NCI-H1417 treated with DMSO at 0.1 percent for 48 hours (cell line): ENCODE results near the gene OR13C3.
"Not testable (repeated sequence)": the region's sequence is repeated elsewhere in the genome, so short reads cannot be mapped to it uniquely, and the experiment has no call there.

Experiments
- DNase-seq: peaks from one replicate; lab custom pipeline; 2025; lab: John Stamatoyannopoulos, UW

OR13C3 gene

GRCh38 chr9:104536756-104537155 lies at the start of gene OR13C3:
TSS of gene OR13C3 (minus strand) at chr9:104536856. CDS start at chr9:104536723, 133 bp downstream.
- DNase-seq: no peak

GRCh38 chr9:104580562-104580961 lies 43.9 kb upstream of the OR13C3 start:
- DNase-seq: no peak

- DNase-seq: no peak
Observed at GRCh38 chr9:104577263-104577662, 40.6 kb upstream of the OR13C3 start.

GRCh38 chr9:104575456-104575855 lies 38.8 kb upstream of the OR13C3 start:
- DNase-seq: no peak

- no peak for DNase-seq
Observed at GRCh38 chr9:104572612-104573011, 36.0 kb upstream of the OR13C3 start.

- DNase-seq: no peak
Observed at GRCh38 chr9:104568868-104569267, 32.2 kb upstream of the OR13C3 start, which contains the start of gene OR13C8. TSS of gene OR13C8 (plus strand) at chr9:104569168. CDS start at chr9:104569168, 0 bp downstream.

GRCh38 chr9:104564358-104564757 lies 27.7 kb upstream of the OR13C3 start:
- DNase-seq: no peak

- DNase-seq: no peak
Observed at GRCh38 chr9:104556830-104557634, 20.4 kb upstream of the OR13C3 start.

- no peak for DNase-seq
Observed at GRCh38 chr9:104555521-104555920, 18.9 kb upstream of the OR13C3 start.

GRCh38 chr9:104553261-104553660 lies 16.6 kb upstream of the OR13C3 start:
- DNase-seq: no peak

GRCh38 chr9:104544644-104545043 lies 8.0 kb upstream of the OR13C3 start:
- DNase-seq: no peak

- DNase-seq: no peak
Observed at GRCh38 chr9:104539275-104539674, 2.6 kb upstream of the OR13C3 start.

- no peak for DNase-seq
Observed at GRCh38 chr9:104527109-104527508, 9.5 kb downstream of the OR13C3 start, which contains the start of gene OR13C4. TSS of gene OR13C4 (minus strand) at chr9:104527209. CDS start at chr9:104527209, 0 bp downstream.

GRCh38 chr9:104520241-104520640 lies 16.4 kb downstream of the OR13C3 start:
- not testable (repeated sequence) for DNase-seq

- DNase-seq: no peak
Observed at GRCh38 chr9:104514901-104515300, 21.8 kb downstream of the OR13C3 start.

GRCh38 chr9:104506565-104506964 lies 30.1 kb downstream of the OR13C3 start:
- DNase-seq: no peak

GRCh38 chr9:104503963-104504362 lies 32.7 kb downstream of the OR13C3 start, which contains the start of gene OR13F1:
TSS of gene OR13F1 (plus strand) at chr9:104504263. CDS start at chr9:104504263, 0 bp downstream.
- DNase-seq: no peak

- no peak for DNase-seq
Observed at GRCh38 chr9:104503440-104503839, 33.2 kb downstream of the OR13C3 start.

GRCh38 chr9:104494808-104495207 lies 41.8 kb downstream of the OR13C3 start:
- DNase-seq: peak; percentile 17
